Activated CD4-positive, alpha-beta T cell treated with anti-CD3 and anti-CD28 coated beads for 36 hours (primary cell): ENCODE results near the gene DENND2C. TPM values are rescaled to one million over a fixed set of nuclear protein-coding genes. Genes with fewer than 3 reads are reported as not detected.

Source experiments
- ATAC-seq: fragments of 200-7000 bp; cut with Tn5 transposase; one replicate; pipeline ENCODE4 v1.10.0; 2021; ENCODE audit warnings: mild to moderate bottlenecking, moderate library complexity
- CTCF ChIA-PET: fragments of 350-600 bp; sonication (Branson Sonifier 250); formaldehyde crosslinking; loops from one replicate; lab custom pipeline; 2021; ENCODE audit warnings: antibody characterized with exemption; lab: Charles Lee
- POLR2A ChIA-PET: fragments of 350-600 bp; sonication (Branson Sonifier 250); formaldehyde crosslinking; loops from one replicate; lab custom pipeline; 2021; ENCODE audit warnings: antibody characterized with exemption, inconsistent platforms; lab: Charles Lee
- DNase-seq: peaks from one replicate; pipeline ENCODE4 v3.0.0-alpha.2; 2020
- H3K27ac Mint-ChIP-seq: one replicate; pipeline ENCODE4 v1.8.0; 2021; ENCODE audit warnings: mixed read lengths
- H3K27me3 Mint-ChIP-seq: one replicate; pipeline ENCODE4 v1.8.0; 2021; ENCODE audit warnings: mixed read lengths
- H3K36me3 Mint-ChIP-seq: one replicate; pipeline ENCODE4 v1.8.0; 2021; ENCODE audit warnings: low read depth, mixed read lengths
- H3K4me1 Mint-ChIP-seq: one replicate; pipeline ENCODE4 v1.8.0; 2021; ENCODE audit warnings: mixed read lengths
- H3K4me3 Mint-ChIP-seq: one replicate; pipeline ENCODE4 v1.8.0; 2021; ENCODE audit warnings: mild to moderate bottlenecking, moderate library complexity, mixed read lengths
- H3K9me3 Mint-ChIP-seq: one replicate; pipeline ENCODE4 v1.8.0; 2021; ENCODE audit warnings: low read depth, mixed read lengths
- intact Hi-C, 2 experiments: fragments of 100-400 bp; cut with DNase I in 1 of 2; cut with micrococcal nuclease in 1 of 2; formaldehyde crosslinking; loops; one replicate each; pipeline versions ENCODE4 v1.14.2 to v1.15.1; 2022 to 2024; cut with DNase I, micrococcal nuclease
- total RNA-seq, 2 experiments: library from RNA; stranded (reverse); gene quantifications; one replicate each; pipeline ENCODE4 v1.2.3, GENCODE V29; 2021

DENND2C gene, protein sequence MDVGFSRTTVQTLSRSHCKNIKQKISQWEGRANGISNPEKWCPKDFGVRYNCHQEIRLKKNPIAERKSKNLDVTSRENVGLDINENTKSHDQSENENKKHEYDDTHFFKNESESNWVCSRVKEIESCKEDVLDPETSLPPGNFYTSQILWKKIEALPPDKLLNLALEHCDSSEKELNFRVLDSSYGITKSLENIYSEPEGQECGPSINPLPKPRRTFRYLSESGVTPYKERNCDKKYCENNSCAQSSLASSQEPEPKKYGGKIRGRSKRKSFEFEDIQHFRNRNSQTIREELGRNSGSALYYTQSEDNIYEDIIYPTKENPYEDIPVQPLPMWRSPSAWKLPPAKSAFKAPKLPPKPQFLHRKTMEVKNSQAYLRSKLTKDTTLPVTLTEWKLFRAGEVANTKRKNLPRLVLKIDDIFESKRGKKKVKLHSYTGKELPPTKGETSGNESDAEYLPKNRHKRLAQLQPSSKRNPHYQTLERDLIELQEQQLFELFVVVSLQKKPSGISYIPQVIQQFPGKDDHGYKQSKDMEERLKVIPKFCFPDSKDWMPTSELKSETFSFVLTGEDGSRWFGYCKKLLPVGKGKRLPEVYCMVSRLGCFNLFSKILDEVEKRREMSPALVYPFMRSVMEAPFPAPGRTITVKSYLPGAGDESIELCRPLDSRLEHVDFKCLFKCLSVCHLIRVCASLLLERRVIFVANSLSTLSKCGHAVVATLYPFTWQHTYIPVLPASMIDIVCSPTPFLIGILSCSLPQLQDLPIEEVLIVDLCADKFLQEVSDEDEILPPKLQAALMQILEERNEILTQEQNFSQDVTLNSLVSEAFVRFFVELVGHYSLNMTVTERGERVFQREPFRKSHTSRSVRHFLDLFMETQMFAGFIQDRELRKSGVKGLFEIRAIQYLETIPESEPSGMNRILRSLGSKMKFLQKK
- total RNA-seq: under 1 TPM; 0.65 to 0.73 TPM

GRCh38 chr1:114669562-114670082 is at the start of gene DENND2C:
Gene DENND2C, minus strand, starts transcription at chr1:114670049. Its CDS starts 44,065 bp downstream, at chr1:114625984.
- H3K4me1 Mint-ChIP-seq: peaks cover 11% of the 10 kb centered on the region
- H3K27me3 Mint-ChIP-seq: peaks cover 15% of the 10 kb centered on the region
- peak; percentile 74 for ATAC-seq
- H3K27ac Mint-ChIP-seq: peak within 1 kb of the TSS; percentile 63
- no peak for DNase-seq
- no peaks in the 10 kb centered on the region for H3K9me3 Mint-ChIP-seq
- H3K4me3 Mint-ChIP-seq: peak within 1 kb of the TSS; percentile 84
- intact Hi-C loops: loop anchor here (1.0 to 5.0 kb wide), 8 partner anchors 47 to 323 kb away; partner anchors contain the start of genes BCAS2 (in 2 of the 2), NRAS (in 2 of the 2), TRIM33 (in 2 of the 2) and CSDE1 (in 1 of the 2)
- CTCF ChIA-PET: interaction anchor here (1.1 to 1.6 kb wide), 2 partner anchors 9 to 11 kb away, joined by 4 to 7 read pairs; no protein-coding TSS in a partner anchor
- no peaks in the 10 kb centered on the region for H3K36me3 Mint-ChIP-seq
- POLR2A ChIA-PET: interaction anchor here (0.7 to 0.8 kb wide), 2 partner anchors 23 to 120 kb away, joined by 3 to 4 read pairs; no protein-coding TSS in a partner anchor

DNA sequence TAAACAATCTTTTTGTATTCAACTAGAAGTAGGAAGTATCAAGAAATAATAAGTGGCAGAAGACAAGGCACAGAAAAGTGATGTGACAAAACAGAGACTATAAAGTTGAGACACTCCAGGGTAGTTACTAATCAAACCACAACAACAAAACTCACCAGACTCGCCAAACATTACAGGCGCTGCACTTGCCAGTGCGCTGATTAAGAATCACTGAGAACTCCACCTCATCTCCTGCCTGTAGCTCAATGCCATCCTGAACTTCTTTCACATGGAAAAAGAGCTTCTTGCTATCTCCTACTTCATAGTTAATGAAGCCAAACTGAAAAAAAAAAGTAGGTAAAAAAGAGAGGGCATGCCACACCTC is 49.6 kb upstream of the DENND2C start:
- peaks cover 24% of the 10 kb centered on the region for H3K4me1 Mint-ChIP-seq
- ChIA-PET CTCF (interaction anchor here (1.1 to 1.2 kb wide), 3 partner anchors 12 to 28 kb away, joined by 3 to 5 read pairs (median 4); no protein-coding TSS in a partner anchor), POLR2A (no interaction called here)
- intact Hi-C loops: loop anchor here (5.0 to 10.0 kb wide), 3 partner anchors 372 to 907 kb away; partner anchors contain the start of genes PTPN22 (in 1 of the 2) and RSBN1 (in 1 of the 2)
- H3K9me3 Mint-ChIP-seq: no peaks in the 10 kb centered on the region
- peaks cover 70% of the 10 kb centered on the region for H3K36me3 Mint-ChIP-seq
- DNase-seq (no peak), ATAC-seq (no peak)
- H3K4me3 Mint-ChIP-seq: no peak overlapping the region
- H3K27ac Mint-ChIP-seq: peak overlapping the region; percentile 48
- H3K27me3 Mint-ChIP-seq: no peaks in the 10 kb centered on the region

DNA sequence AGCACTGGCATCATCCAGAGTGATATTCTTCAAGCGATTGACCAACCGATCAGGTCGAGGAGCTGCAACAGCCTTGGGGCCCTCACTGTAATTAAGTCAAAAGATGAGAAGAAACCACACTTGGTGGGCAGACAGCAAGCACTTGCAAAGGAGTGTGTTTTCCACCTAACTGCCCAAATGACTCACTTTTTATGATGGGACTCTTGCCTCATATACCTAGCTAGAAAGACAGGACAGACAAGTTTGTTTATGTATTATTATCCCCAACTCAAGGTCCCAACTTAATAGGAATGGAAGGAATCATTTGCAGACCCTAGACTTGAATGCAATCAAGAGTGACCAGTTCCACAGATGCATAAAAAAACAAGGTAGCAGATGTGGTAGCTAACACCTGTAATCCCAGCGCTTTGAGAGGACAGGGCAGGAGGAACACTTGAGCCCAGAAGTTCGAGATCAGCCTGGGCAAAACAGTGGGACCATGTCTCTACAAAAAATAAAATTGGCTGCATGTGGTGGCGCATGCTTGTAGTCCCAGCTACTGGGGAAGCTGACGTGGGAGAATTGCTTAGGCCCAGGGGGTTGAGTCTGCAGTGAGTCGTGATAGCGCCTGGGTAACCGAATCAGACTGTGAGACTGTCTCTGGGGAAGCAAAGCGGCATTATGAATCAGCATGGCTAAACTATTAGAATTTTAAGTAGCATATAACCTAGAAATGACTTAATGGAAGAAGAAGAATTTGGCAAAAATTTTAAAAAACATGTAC is 49.0 kb upstream of the DENND2C start:
- ATAC-seq (peak; percentile 34), DNase-seq (peak; percentile 39)
- Mint-ChIP-seq H3K27ac (peak overlapping the region; percentile 48), H3K27me3 (no peaks in the 10 kb centered on the region), H3K4me1 (peaks cover 30% of the 10 kb centered on the region), H3K4me3 (no peak overlapping the region), H3K9me3 (no peaks in the 10 kb centered on the region), H3K36me3 (peaks cover 70% of the 10 kb centered on the region)
- POLR2A ChIA-PET: no interaction called here
- intact Hi-C loops: loop anchor here (5.0 to 10.0 kb wide), 3 partner anchors 372 to 907 kb away; partner anchors contain the start of genes PTPN22 (in 1 of the 2) and RSBN1 (in 1 of the 2)
- CTCF ChIA-PET: interaction anchor here (0.6 to 1.2 kb wide), 2 partner anchors 11 to 24 kb away, joined by 3 to 5 read pairs; no protein-coding TSS in a partner anchor

GRCh38 chr1:114716304-114717170 is 46.7 kb upstream of the DENND2C start, which contains the start of gene NRAS:
Gene NRAS, minus strand, starts transcription at chr1:114716771. Its CDS starts 611 bp downstream, at chr1:114716160.
- no peaks in the 10 kb centered on the region for H3K9me3 Mint-ChIP-seq
- H3K4me3 Mint-ChIP-seq: peak within 1 kb of the TSS; percentile 95
- peaks cover 30% of the 10 kb centered on the region for H3K4me1 Mint-ChIP-seq
- H3K27me3 Mint-ChIP-seq: no peaks in the 10 kb centered on the region
- intact Hi-C loops: loop anchor here (1.0 to 10.0 kb wide), 13 partner anchors 41 to 904 kb away; partner anchors contain the start of genes BCAS2 (in 2 of the 2), CSDE1 (in 2 of the 2), SIKE1 (in 2 of the 2) and DCLRE1B (in 1 of the 2)
- peaks cover 60% of the 10 kb centered on the region for H3K36me3 Mint-ChIP-seq
- ChIA-PET CTCF (interaction anchor here (0.7 to 2.3 kb wide), 9 partner anchors 7 to 374 kb away, joined by 3 to 5 read pairs (median 4); partner anchors contain the start of genes AMPD1, CSDE1 and SIKE1), POLR2A (interaction anchor here (0.6 to 1.4 kb wide), 6 partner anchors 22 to 135 kb away, joined by 3 to 5 read pairs (median 3); partner anchors contain the start of genes BCAS2, CSDE1 and SIKE1)
- peak within 1 kb of the TSS; percentile 97 for H3K27ac Mint-ChIP-seq
- ATAC-seq (peak; percentile 91), DNase-seq (peak; percentile 97)

- peak overlapping the region; percentile 95 for H3K4me3 Mint-ChIP-seq
- peak overlapping the region; percentile 97 for H3K27ac Mint-ChIP-seq
- H3K4me1 Mint-ChIP-seq: peaks cover 30% of the 10 kb centered on the region
- H3K36me3 Mint-ChIP-seq: peaks cover 54% of the 10 kb centered on the region
- intact Hi-C loops: loop anchor here (1.0 to 10.0 kb wide), 13 partner anchors 41 to 904 kb away; partner anchors contain the start of genes BCAS2 (in 2 of the 2), CSDE1 (in 2 of the 2), SIKE1 (in 2 of the 2) and DCLRE1B (in 1 of the 2)
- ChIA-PET POLR2A (interaction anchor here (0.6 to 1.4 kb wide), 5 partner anchors 23 to 64 kb away, joined by 3 to 4 read pairs (median 3); partner anchors contain the start of genes CSDE1 and SIKE1), CTCF (interaction anchor here (0.7 to 2.3 kb wide), 7 partner anchors 8 to 66 kb away, joined by 3 to 5 read pairs (median 4); partner anchors contain the start of genes AMPD1, CSDE1 and SIKE1)
- no peaks in the 10 kb centered on the region for H3K27me3 Mint-ChIP-seq
- DNase-seq (no peak), ATAC-seq (peak; percentile 8)
- H3K9me3 Mint-ChIP-seq: no peaks in the 10 kb centered on the region
Observed at GRCh38 chr1:114715952-114716303, 46.1 kb upstream of the DENND2C start.

DNA sequence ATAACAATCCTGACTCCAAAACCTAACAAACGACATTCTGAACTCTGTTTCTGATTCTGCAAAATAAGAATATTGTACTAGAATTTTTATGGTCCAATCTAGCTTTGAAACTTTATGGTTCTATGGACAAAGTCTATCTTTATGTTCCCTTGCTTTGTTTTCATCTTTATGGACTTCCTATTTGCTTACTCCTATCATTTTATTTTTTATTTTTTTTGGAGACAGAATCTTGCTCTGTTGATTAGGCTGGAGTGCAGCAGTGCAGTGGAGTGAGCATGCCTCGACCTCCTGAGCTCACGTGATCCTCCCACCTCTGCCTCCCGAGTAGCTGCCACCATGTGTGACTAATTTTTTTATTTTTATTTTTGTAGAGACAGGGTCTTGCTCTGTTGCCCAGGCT is 43.1 kb upstream of the DENND2C start:
- Mint-ChIP-seq H3K27ac (no peak overlapping the region), H3K4me1 (peaks cover 19% of the 10 kb centered on the region), H3K27me3 (no peaks in the 10 kb centered on the region), H3K9me3 (no peaks in the 10 kb centered on the region), H3K4me3 (no peak overlapping the region), H3K36me3 (peaks cover 45% of the 10 kb centered on the region)
- intact Hi-C loops: loop anchor here in 1 of 2 experiments (10.0 kb wide), 1 partner anchor 838 kb away; the partner anchor contains the start of gene PTPN22
- POLR2A ChIA-PET: no interaction called here
- ATAC-seq (no peak), DNase-seq (no peak)
- CTCF ChIA-PET: interaction anchor here (0.9 kb wide), 1 partner anchor 304 kb away, joined by 3 read pairs; no protein-coding TSS in a partner anchor

- Mint-ChIP-seq H3K4me3 (no peak overlapping the region), H3K9me3 (no peaks in the 10 kb centered on the region), H3K27me3 (no peaks in the 10 kb centered on the region), H3K36me3 (peaks cover 41% of the 10 kb centered on the region), H3K27ac (no peak overlapping the region), H3K4me1 (peaks cover 9% of the 10 kb centered on the region)
- DNase-seq (no peak), ATAC-seq (no peak)
- ChIA-PET CTCF (no interaction called here), POLR2A (no interaction called here)
- intact Hi-C loops: loop anchor here in 1 of 2 experiments (10.0 kb wide), 1 partner anchor 836 kb away; the partner anchor contains the start of gene PTPN22
Observed at GRCh38 chr1:114710360-114710759, 40.5 kb upstream of the DENND2C start.

DNA sequence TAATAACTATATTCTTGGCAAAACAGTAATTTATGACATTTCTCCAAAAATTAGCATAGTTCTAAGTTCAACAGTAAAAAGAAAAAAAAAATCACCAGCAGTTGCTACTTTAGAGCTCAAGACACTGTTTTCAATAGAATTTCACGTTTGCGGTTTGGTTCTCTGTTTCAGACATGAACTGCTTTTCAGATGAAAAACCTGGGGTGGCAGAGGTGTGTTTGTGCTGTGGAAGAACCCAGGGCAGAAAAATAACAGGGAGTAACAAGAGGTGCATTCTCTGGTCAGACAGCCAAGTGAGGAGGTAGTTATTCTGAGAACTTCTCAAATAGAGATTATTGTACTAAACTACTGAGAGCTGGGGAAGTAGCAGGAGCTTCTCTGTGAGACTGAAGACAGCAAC is 37.8 kb upstream of the DENND2C start:
- peaks cover 32% of the 10 kb centered on the region for H3K36me3 Mint-ChIP-seq

GRCh38 chr1:114703242-114703641 is 33.4 kb upstream of the DENND2C start:
- Mint-ChIP-seq H3K4me1 (peaks cover 2% of the 10 kb centered on the region), H3K9me3 (no peaks in the 10 kb centered on the region), H3K27ac (no peak overlapping the region), H3K36me3 (peaks cover 18% of the 10 kb centered on the region), H3K27me3 (no peaks in the 10 kb centered on the region), H3K4me3 (no peak overlapping the region)
- POLR2A ChIA-PET: no interaction called here
- CTCF ChIA-PET: interaction anchor here (1.1 to 1.2 kb wide), 3 partner anchors 12 to 35 kb away, joined by 3 to 4 read pairs (median 3); no protein-coding TSS in a partner anchor
- intact Hi-C loops: no loop called here
- ATAC-seq: no peak
- no peak for DNase-seq

More for the DNA sequence above, 37.8 kb upstream of the DENND2C start:
- POLR2A ChIA-PET: no interaction called here
- no peak overlapping the region for H3K27ac Mint-ChIP-seq
- H3K4me3 Mint-ChIP-seq: no peak overlapping the region
- CTCF ChIA-PET: interaction anchor here (0.7 to 1.5 kb wide), 4 partner anchors 12 to 1374 kb away, joined by 3 to 5 read pairs (median 4); no protein-coding TSS in a partner anchor
- intact Hi-C loops: no loop called here
- no peak for DNase-seq
- peaks cover 2% of the 10 kb centered on the region for H3K4me1 Mint-ChIP-seq
- no peak for ATAC-seq
- no peaks in the 10 kb centered on the region for H3K27me3 Mint-ChIP-seq
- no peaks in the 10 kb centered on the region for H3K9me3 Mint-ChIP-seq
